HG03342 (cell line): Measurements from ENCODE around the gene CNTN1.

ENCODE experiments used
- ATAC-seq: cut with Tn5 transposase; IDR thresholded peaks from one replicate; pipeline ENCODE4 v1.9.1; 2021; ENCODE audit warnings: mild to moderate bottlenecking, moderate library complexity; ENCODE audit not compliant: unreplicated experiment

Gene CNTN1

GRCh38 chr12:40834321-40834720, 142.1 kb downstream of the CNTN1 start:
- ATAC-seq: no peak

GRCh38 chr12:40837891-40838429, 145.7 kb downstream of the CNTN1 start:
- no peak for ATAC-seq

GRCh38 chr12:40843495-40843894, 151.3 kb downstream of the CNTN1 start:
- no peak for ATAC-seq

GRCh38 chr12:40853221-40853620, 161.0 kb downstream of the CNTN1 start:
- no peak for ATAC-seq

GRCh38 chr12:40854604-40855003, 162.4 kb downstream of the CNTN1 start:
- no peak for ATAC-seq

- ATAC-seq: no peak
Measured at GRCh38 chr12:40864891-40865290, 172.7 kb downstream of the CNTN1 start.

- no peak for ATAC-seq
Measured at GRCh38 chr12:40870981-40871380, 178.7 kb downstream of the CNTN1 start.

- no peak for ATAC-seq
Measured at GRCh38 chr12:40874868-40875267, 182.6 kb downstream of the CNTN1 start.

- ATAC-seq: no peak
Measured at GRCh38 chr12:40889329-40889728, 197.1 kb downstream of the CNTN1 start.

- ATAC-seq: no peak
Measured at GRCh38 chr12:40892528-40892927, 200.3 kb downstream of the CNTN1 start.

- no peak for ATAC-seq
Measured at GRCh38 chr12:40898505-40898904, 206.3 kb downstream of the CNTN1 start.

- no peak for ATAC-seq
Measured at GRCh38 chr12:40903040-40903439, 210.8 kb downstream of the CNTN1 start.

- ATAC-seq: peak; percentile 94
Measured at GRCh38 chr12:40907115-40907527, 214.9 kb downstream of the CNTN1 start.

- no peak for ATAC-seq
Measured at GRCh38 chr12:40911676-40912075, 219.4 kb downstream of the CNTN1 start.

GRCh38 chr12:40915172-40915571, 222.9 kb downstream of the CNTN1 start:
- no peak for ATAC-seq

GRCh38 chr12:40917561-40917960, 225.3 kb downstream of the CNTN1 start:
- ATAC-seq: no peak

- ATAC-seq: peak; percentile 42
Measured at GRCh38 chr12:40921563-40922163, 229.4 kb downstream of the CNTN1 start.

GRCh38 chr12:40937891-40938290, 245.7 kb downstream of the CNTN1 start:
- ATAC-seq: no peak

GRCh38 chr12:40942326-40942725, 250.1 kb downstream of the CNTN1 start:
- ATAC-seq: no peak

- no peak for ATAC-seq
Measured at GRCh38 chr12:40945772-40946171, 253.5 kb downstream of the CNTN1 start.

GRCh38 chr12:40946612-40947194, 254.5 kb downstream of the CNTN1 start:
- peak; percentile 73 for ATAC-seq

GRCh38 chr12:40947797-40948196, 255.6 kb downstream of the CNTN1 start:
- no peak for ATAC-seq

- ATAC-seq: no peak
Measured at GRCh38 chr12:40953076-40953475, 260.8 kb downstream of the CNTN1 start.
